ENCODE measurements around the gene LRRC8E.

- TF ChIP-seq REST (IDR thresholded peaks at IDR 0.05; ENCODE audit: insufficient read depth in 1 of 2, low read depth in 2 of 2, low read length in 2 of 2) (no peak), POLR2AphosphoS5 (IDR thresholded peaks at IDR 0.05; ENCODE audit: low read depth, low read length) (no peak), TAF1 (IDR thresholded peaks at IDR 0.05; ENCODE audit: borderline replicate concordance, insufficient read depth, low read length) (no peak), FOXP2 (optimal IDR thresholded peaks at IDR 0.05; ENCODE audit: borderline replicate concordance, extremely low read depth, extremely low read length, insufficient read depth) (no peak)
Observed at GRCh38 chr19:7883796-7884570, 4.3 kb upstream of the LRRC8E start.

Measured in PFSK-1 (cell line).